GM21367 (cell line): ENCODE results near the gene COX20.

Experiments used
- ATAC-seq: cut with Tn5 transposase; IDR thresholded peaks from one replicate; pipeline ENCODE4 v1.9.1; 2021; ENCODE audit not compliant: unreplicated experiment

Gene COX20

GRCh38 chr1:244869950-244870349, 34.5 kb downstream of the COX20 start:
- no peak for ATAC-seq

GRCh38 chr1:244874974-244875579, 39.6 kb downstream of the COX20 start:
- ATAC-seq, result no peak

- ATAC-seq, result no peak
These were observed 40.9 kb downstream of the COX20 start for GRCh38 chr1:244876228-244876910.

GRCh38 chr1:244878681-244879080, 43.2 kb downstream of the COX20 start:
- ATAC-seq, result no peak

- no peak for ATAC-seq
These were observed 46.3 kb downstream of the COX20 start for GRCh38 chr1:244881552-244882280.

GRCh38 chr1:244887281-244887680, 51.8 kb downstream of the COX20 start:
- ATAC-seq, result no peak

GRCh38 chr1:244893836-244894235, 58.4 kb downstream of the COX20 start:
- ATAC-seq, result no peak
